HepG2 (cell line): ENCODE data around the gene CEP120.

Experiments
- CBX1 ChIP-seq: IDR thresholded peaks from one replicate; pipeline ENCODE4 v1.6.1; 2016; ENCODE audit warnings: antibody characterized with exemption, low read depth
- CREB1 ChIP-seq, 2 experiments: fragments of 450-650 bp in 1 of 2; IDR thresholded peaks; 2 replicates each; pipeline ENCODE4 v1.6.1; 2016 to 2017; ENCODE audit warnings: control low read depth in 1 of 2, mild to moderate bottlenecking in 1 of 2, missing compliant biosample characterization in 1 of 2, missing genetic modification characterization in 1 of 2
- CTCF ChIP-seq: sonication (generic); formaldehyde crosslinking; IDR thresholded peaks from 2 replicates; pipeline ENCODE4 v1.5.0; 2020; ENCODE audit warnings: mild to moderate bottlenecking, missing genetic modification reagents, moderate library complexity
- HDAC6 ChIP-seq: fragments of 200-600 bp; sonication (generic); IDR thresholded peaks from 2 replicates; pipeline ENCODE4 v1.7.0; 2017; ENCODE audit warnings: mild to moderate bottlenecking, antibody characterized with exemption, low read length, low read depth
- HOXD1 ChIP-seq: sonication (generic); formaldehyde crosslinking; IDR thresholded peaks from 2 replicates; pipeline ENCODE4 v1.5.0; 2020; ENCODE audit warnings: missing genetic modification reagents
- PBX2 ChIP-seq: IDR thresholded peaks from 2 replicates; pipeline ENCODE4 v1.6.1; 2016; ENCODE audit warnings: control low read depth
- POLR2A ChIP-seq, 2 experiments: IDR thresholded peaks; 2 replicates each; pipeline ENCODE4 v1.6.1; 2011; ENCODE audit warnings: low read depth in 2 of 2, low read length in 2 of 2, mild to moderate bottlenecking in 1 of 2, moderate library complexity in 1 of 2; ENCODE audit not compliant: insufficient read depth in 1 of 2
- PTBP1 ChIP-seq: fragments of 200-400 bp; formaldehyde crosslinking; IDR thresholded peaks from 2 replicates; pipeline ENCODE4 v1.6.1; 2018; ENCODE audit warnings: low read length, low read depth; ENCODE audit not compliant: poor library complexity, severe bottlenecking
- TFE3 ChIP-seq: IDR thresholded peaks from 2 replicates; pipeline ENCODE4 v1.6.1; 2016
- ZBTB21 ChIP-seq: sonication (generic); formaldehyde crosslinking; IDR thresholded peaks from 2 replicates; pipeline ENCODE4 v1.4.0; 2020; ENCODE audit warnings: missing genetic modification reagents
- ZNF3 ChIP-seq: IDR thresholded peaks from 2 replicates; pipeline ENCODE4 v1.7.0; 2017; ENCODE audit warnings: inconsistent platforms
- ZNF589 ChIP-seq: sonication (generic); formaldehyde crosslinking; conservative IDR thresholded peaks from 2 replicates; pipeline ENCODE4 v1.8.0; 2022; ENCODE audit warnings: mild to moderate bottlenecking, moderate library complexity, missing genetic modification reagents
- ZNF598 ChIP-seq: sonication (generic); formaldehyde crosslinking; IDR thresholded peaks from 2 replicates; pipeline ENCODE4 v1.5.1; 2020; ENCODE audit warnings: mild to moderate bottlenecking, missing genetic modification reagents, borderline replicate concordance
- ZNF644 ChIP-seq: IDR thresholded peaks from 2 replicates; pipeline ENCODE4 v1.6.1; 2016; ENCODE audit warnings: low read depth

- no peak for TF ChIP-seq TFE3 (CRISPR knock-in tag)
- no peak for TF ChIP-seq ZBTB21 (CRISPR knock-in tag)
- no peak for TF ChIP-seq ZNF644 (CRISPR knock-in tag)
- TF ChIP-seq ZNF589 (CRISPR knock-in tag) = no peak
- no peak for TF ChIP-seq CREB1 (IDR thresholded peaks at IDR 0.05)
- no peak for TF ChIP-seq CREB1 (CRISPR knock-in tag; IDR thresholded peaks at IDR 0.05)
- no peak for TF ChIP-seq CBX1
- no peak for TF ChIP-seq PBX2 (CRISPR knock-in tag)
- no peak for TF ChIP-seq POLR2A (IDR thresholded peaks at IDR 0.05; ENCODE audit: insufficient read depth in 1 of 2, low read depth in 2 of 2, low read length in 2 of 2)
- TF ChIP-seq HOXD1 = no peak
- no peak for TF ChIP-seq PTBP1
- TF ChIP-seq ZNF598 = no peak
- TF ChIP-seq ZNF3 = no peak
- TF ChIP-seq CTCF = no peak
- no peak for TF ChIP-seq HDAC6
Observed at GRCh38 chr5:123455095-123455494, 31.9 kb upstream of the CEP120 start.
